Measurements from ENCODE around the gene FBXW2.
A peak's percentile ranks its signal among the peaks of the same experiment; 100 is the strongest.

FBXW2 gene

DNA sequence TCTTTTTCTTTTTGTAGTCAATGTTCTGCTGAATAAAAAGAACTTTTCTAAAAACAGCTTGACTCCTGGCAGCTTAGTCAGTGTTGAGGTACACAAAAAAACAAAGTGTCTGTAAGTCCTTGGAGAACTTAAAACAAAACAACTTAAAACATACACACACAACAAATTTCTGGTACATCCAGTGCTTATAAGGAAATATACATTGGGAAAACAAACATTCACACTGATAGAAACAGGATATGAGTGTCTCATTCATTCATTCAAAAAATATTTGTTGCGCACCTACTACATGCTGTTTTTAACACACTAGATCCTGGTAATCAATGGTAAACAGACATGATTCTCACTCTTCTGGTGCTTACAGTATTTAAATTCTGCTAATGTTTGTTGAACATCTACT lies 51.5 kb downstream of the FBXW2 start:
- no peak for DNase-seq

DNA sequence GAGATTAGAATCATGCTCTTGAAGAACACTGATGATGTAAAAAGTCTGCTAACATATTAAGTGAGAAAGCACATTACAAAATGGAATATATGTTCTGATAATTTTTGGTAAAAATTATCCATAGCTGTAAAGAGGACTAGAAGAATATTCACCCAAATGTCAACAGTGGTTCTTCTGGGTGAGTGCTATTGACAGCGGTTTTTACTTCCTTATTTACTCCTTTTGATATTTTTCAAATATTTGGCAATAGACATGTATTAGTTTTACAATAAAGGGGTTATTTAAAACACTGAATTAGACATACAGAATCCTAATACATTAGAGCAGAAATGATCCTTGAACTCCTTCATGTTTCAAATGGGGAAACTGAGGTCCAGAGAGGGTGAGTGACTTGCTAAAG lies 52.0 kb downstream of the FBXW2 start:
- DNase-seq = no peak

DNA sequence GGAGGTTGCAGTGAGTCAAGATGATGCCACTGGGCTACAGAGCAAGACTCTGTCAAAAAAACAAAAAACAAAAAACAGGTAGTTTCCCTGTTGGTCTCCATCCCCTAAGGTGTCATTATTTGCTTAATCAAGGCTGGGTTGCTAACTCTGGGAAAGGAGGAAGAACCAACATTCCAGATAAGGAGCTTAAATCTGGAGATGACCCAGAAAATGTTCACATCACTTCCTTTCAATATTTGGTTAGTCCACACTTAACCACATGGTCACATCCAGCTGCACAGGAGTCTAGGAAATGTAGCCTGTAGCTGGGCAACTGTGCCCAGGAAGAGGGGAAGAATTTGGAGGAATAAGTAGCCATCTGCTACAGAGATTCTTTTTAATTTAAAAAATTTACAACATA lies 53.1 kb downstream of the FBXW2 start:
- DNase-seq = no peak

DNA sequence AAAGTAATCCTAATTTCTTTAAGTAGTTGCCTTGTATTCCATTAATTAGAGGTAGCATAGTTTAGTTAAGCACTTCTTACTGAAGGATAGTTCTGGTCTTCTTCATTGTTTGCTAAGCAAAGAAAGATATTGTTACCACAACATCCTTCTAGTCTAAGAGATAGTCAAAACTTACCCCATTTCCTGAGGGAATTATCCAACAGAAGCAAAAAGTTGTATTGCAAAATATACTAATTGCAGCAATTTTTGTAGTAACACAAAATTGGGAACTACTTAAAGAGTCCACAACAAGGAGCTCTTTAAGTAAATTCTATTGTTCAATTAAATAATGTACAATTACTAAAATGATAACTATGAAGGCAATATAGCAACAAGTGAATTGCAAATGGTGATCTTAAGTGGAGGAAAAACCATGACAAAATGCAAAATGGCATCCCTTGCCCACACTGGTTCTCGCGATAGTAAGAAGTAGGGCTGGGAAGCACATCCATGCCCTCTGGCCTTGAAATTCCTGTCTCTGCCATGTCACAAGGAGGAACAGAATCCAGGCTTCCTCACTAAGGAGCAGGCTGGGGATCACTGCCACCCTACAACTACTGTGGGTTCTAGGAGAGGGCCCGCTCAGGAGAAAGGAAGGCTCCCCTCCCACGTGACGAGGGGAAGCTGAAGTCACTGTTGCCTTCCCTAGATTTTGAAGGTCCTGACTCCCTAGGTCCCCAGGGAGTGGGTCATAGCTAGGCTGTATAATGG lies 55.6 kb downstream of the FBXW2 start:
- no peak for DNase-seq

DNA sequence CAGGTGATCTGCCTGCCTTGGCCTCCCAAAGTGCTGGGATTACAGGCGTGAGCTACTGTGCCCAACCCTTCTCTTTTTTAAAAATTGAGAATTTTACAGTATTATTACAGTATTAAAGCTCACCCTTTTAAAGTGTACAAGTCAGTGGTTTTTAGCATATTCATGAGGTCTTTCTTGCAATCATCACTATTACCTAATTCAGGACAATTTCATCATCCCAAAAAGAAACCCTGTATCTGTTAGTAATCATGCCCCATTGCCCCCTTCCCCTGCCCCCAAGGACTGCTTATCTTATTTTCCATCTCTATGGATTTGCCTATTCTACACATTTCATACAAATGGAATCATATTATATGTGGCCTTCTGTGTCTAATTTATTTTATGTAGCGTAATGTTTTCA lies 56.3 kb downstream of the FBXW2 start:
- no peak for DNase-seq

DNA sequence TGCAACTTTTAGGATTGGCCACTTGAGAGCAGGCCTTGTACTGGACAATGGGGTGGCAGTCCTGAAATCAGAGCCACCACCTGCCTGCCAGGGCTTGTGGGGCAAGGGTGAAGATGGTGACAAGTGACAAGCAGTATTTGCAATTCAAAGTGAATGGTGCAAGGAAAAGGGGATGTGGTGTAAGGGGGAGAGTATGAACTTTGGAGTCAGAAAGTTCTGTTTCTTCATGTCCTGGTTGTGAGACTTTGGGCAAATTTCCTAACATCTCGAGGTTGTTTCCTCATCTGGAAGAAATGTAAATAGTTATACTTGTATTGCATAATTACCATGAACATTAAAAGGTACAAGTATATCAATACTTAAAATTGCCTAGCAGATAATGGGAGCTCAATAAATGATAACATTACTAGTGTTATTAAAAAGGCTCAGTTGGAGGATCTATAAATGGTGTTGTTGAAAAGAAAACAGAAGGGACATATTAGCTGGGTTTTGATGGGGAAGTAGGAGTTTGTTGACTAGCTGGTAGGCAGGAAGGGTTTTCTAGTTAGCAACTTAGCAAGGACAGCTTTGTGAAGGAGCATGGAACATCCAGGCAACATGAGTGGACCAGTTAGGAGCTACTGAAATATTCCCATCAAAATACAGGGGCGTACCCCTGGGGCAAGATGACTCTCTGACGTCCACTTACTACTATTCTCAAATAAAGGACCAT lies 57.6 kb downstream of the FBXW2 start:
- no peak for DNase-seq

DNA sequence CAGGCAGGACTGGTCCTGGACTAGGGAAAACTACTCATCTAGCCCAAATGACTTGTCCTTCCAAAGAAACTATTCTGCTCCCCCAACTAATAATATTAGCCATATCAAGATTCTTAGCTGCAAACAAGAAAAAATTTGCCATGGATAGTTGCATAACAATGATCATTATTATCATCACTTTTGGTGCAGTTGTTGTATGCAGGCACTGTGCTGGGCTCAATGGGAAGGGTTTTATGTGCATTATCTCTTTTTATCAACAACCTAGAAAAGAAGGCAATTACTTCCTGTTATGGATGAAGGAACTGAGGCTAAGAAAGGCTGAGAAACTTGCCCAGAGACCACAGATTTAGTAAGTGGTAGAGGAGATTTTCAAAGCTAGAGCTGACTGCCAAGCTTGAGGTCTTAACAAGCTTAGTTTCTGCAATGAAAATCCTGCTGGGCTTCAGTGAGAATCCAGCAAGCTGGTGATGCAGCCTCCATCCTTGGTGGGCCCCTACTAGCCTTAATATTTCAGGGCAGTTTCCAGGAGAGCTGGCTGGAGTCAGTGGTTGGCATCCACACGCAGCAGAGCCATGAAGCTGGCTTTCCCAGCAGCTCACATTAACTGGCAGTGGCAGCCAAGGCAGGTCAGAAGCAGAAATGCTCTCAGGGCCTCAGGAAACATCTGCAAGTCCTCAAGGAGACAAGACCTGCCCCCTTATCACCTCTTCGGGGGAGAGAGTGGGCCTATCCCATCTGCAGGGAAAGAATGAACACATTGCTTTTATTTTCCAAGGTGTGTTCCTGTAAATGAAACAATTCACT lies 58.4 kb downstream of the FBXW2 start:
- DNase-seq = peak; percentile 51

DNA sequence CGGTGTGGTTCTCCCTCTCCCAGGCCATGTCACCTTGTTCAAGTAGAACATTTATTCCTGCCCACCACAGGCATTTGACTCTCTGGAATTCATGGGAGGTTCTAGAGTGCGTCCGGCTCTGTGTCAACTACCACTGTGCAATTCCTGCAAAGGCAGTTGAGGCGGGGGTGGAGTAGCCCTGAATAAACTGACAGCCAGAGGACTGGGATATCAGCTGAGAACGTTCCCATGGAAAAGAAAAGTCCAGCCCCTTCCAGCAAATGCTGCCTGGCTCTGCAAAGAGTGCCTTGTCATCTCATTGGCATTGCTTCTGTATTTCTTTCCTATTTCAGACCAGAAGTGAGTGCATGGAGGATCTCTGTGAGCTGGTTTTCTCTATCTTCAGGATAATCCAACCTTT lies 60.0 kb downstream of the FBXW2 start:
- DNase-seq = no peak

DNA sequence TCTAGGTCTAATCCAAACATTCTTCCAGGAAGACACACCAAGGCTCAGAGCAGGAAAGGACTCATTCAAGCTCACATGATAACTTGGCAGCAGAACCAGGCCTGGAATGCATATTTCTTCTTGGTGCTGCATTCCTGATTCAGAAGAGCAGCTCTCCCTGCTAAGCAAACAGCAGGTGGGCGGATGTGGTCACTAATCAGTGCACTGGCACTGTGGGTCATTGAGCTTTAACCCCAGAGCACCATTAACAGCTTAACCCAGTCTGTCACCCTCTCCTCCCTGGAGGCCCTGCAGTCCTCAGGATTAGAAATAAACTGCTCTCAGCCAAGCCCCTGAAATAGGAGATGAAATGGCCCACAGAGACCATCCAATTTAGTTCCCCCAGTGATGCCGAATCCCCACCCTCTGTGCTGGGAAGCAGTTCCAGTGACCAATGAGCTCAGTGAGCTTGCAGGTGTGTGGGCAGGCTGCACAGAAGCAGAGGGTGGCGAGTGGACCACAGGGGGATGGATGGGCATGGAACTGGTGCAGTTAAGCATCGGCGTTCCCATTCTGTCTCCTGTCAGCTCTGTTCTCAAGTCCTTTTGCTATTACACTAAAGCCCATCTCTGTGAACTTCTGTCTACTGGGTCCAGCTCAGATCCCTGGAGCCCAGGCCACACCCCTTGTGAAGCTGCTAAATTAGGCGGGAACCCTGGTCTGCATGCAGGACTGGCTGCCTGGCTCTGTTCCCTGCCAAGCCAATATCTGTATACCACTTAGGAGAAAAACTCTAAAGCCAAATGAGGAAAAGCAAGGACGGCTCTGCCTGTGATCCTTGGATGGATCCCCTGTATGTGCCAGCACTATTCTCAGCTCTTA lies 62.3 kb downstream of the FBXW2 start:
- DNase-seq = no peak

DNA sequence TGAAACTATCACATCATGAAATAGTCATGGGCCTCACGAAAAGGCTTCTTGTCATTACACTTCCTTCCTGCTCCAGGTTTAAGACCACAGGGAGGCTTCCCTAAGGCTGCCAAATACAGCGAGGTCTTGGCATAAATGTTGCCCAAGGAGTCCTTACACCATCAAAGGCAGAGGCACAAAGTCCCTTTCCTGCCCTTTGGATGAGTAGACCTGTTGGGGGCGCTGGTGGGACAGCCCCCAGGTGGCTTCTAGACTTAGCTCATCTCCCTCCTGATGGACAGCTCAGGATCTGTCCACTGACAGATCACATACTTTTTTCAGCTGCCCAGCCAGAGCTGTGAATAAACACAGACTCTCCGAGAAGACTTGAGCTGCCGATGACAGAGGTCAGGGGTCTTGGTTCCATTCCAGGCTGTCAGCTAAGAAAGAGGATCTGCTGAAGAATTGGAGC lies 63.4 kb downstream of the FBXW2 start:
- DNase-seq = no peak

DNA sequence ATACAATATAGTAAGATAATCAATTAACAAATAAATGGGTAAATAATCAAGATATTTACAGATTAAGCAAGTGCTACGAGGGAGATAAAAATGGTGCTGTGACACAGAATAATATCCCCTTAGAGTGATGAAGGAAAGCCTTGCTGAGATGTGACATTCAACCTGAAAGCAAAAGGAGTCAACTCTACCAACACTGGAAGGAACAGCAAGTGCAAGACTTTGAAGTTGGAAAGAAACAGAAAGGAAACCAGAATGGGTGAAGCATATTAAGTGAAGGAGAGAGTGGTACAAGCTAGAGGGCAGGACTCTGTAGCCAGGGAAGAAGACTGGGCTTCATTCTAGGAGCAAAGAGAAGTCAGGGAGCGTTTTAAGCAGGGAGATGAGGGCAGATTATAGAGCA lies 66.7 kb downstream of the FBXW2 start:
- no peak for DNase-seq

DNA sequence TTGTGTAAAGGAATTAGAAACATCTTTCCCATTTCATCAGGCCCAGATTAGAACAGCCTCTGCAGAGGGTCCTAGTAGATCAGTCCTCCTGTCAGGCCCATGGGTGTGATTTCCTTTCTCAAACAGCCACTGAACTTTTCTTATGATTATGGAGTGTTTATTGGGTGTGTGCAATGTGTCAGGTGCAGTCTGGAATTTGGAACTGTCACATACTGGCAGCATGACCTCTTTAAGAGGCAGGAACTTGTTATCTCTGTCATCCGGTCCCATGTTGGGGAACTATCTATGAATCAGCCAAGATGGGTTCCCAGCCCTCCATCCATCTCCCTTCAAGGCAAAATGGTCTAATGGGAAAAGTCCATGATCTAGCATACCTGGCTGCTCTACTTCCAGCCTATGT lies 67.3 kb downstream of the FBXW2 start:
- no peak for DNase-seq

DNA sequence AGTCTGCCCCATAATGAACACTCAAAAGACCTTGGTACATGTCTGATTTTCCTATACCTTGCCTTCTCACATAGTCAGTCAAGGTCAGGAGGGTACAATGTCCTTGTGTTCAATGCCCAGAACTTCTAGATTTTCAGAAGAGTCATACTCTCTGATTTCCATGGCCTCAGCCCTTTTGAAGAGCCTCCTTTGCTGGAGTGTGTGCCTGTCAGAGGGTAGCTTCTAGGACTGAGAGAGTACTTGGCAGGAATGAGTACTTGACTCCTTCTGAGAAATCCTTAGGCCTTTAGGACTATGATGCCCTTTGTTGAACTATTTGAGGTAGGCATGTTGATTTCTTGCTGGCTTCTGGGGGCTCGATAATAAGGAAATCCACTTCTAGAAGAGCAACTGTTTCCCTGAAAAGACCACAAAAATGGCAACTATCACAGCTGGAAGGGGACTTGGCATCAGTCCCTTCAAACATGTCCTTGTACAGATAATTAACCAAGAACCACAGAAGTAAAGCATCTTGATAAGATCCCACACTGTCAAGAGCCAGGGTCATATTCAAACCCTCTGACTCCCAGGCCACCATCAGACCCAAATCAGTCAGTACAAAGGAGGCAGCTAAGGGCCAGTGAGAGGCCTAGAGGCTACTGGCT lies 68.3 kb downstream of the FBXW2 start:
- no peak for DNase-seq

DNA sequence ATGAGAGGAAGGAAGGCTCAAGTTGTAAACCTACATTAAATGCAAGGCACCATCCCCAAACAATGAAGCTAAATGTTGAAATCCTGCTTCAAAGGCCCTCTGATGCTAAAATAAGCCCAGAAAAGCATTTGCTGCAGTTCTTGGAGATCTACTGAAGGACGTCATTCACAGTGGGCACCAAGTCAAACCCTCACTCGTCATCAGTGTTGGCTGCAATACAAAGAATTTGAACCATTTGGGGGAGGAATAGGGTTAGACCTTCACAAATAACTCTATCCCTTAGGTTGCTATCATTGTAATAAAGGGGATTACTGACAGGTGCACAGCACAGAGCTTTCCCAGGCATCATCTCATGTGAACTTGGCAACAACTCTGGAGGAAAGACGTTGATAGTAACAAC lies 69.7 kb downstream of the FBXW2 start:
- DNase-seq = no peak

DNA sequence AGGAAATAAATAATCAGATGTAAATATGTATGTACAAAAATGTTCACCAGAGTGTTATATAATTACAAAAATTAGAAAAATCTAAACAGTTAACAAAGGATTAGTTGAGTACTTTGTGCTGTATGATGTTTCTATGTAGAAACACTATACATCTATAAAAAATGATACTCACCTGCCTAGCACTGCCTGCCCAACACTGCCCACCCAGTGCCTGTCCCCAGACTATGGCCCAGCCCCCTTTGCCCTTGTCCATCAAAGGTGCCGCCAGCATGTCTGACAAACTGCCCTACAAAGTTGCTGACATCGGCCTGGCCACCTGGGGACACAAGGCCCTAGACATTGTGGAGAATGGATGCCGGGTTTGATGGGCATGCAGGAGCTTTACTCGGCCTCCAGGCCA lies 72.8 kb downstream of the FBXW2 start:
- no peak for DNase-seq

DNA sequence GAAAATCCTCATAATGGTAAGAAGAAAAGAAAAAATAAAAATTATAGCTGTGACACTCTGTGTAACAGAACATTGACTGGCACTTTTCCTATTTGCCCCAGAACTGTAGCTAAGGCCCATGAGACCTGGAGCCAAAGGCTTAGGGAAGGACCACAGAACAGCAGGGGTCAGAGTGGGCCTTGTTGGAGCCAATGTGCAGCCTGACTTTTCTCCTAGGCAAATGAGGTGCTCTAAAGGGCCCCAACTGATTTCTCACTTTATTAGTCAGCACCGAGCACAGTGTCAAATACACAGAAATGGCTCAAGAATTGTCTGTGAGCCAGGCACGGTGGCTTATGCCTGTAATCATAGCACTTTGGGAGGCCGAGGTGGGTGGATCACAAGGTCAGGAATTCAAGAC lies 74.9 kb downstream of the FBXW2 start:
- no peak for DNase-seq

DNA sequence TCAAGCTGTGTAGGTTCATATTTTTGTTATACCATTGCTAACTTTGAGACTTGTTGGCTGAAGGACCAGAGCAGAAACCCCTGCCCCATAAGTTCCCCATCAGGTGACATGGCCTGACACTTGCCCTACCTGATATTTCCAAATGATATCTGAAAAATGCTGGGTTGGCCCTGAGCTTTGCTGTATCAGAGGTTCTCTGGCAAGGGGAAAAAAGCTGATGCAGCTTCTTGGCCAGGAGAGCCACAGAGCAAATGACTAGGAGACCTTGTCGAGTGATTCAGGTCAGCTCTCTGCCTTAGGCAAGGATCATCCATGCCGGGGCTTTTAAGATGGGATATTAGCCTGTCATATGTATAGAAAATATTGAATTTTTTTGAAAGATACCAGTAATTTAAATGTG lies 76.0 kb downstream of the FBXW2 start:
- no peak for DNase-seq

DNA sequence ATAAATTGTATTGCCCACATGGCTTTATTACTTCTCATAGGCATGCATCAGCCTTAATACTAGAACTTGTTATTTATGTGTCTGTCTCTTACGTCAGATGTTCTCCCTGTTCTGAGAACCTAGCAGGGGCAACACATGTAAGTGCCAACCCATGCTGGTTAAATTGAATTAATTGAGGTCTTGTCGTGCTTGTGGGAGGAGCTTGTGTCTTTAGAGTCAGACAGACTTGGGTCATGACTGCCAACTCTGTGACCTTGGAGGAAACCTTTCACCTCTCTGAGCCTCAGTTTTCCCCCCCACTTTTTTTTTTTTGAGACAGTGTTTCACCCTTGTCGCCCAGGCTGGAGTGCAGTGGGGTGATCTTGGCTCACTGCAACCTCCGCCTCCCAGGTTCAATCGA lies 76.7 kb downstream of the FBXW2 start:
- DNase-seq = no peak

DNA sequence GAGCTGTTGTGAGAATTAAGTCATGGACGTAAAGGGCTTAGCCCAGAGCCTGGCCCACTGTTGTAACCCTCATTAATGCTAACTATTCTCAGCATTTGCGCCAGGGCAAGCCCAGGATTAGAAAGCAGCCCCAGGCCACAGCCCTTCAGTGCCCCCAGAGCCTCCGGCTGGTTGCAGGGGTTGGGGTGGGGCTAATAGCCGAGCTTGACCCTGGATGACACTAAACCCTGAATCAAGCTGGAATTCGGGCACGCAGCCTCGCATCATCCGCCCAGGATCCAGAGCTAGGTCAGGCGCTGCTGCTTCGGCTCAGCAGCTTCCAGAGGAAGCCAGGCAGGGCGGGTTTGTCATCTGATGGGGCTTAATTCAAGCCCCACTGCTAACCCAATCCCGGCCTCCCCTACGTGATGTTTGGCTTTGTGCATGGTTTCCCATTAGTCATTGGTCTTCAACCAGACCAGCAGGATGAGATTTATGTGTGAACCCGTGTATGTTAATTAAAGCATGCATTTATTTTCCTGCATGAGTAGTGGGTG lies 77.8 kb downstream of the FBXW2 start:
- DNase-seq = no peak

DNA sequence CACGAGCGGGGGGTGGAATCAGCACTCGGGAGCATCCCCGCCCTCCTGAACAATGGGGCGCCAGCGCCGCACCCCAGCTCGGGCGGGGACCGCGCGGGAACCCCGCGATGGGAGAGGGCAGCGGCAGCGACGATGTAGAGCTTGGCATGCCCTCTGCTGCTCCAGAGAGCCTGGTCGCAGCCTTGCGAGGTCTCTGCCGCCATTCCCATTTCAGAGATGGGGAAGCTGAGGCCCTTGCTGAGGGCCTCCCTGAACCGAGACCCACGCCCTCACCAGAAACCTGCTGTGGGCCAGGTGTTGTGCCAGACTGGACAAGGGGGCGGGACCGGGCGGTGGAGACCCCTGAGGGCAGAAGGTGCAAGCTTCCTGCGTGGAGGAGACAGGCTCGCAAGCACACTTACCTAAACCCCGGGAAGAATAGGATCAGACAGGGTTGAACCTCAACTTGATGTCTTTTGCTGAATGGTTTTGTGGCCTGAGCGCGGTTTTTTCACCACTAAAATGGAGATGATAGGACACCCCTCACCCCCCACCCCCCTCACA lies 78.3 kb downstream of the FBXW2 start:
- DNase-seq = peak; percentile 52

DNA sequence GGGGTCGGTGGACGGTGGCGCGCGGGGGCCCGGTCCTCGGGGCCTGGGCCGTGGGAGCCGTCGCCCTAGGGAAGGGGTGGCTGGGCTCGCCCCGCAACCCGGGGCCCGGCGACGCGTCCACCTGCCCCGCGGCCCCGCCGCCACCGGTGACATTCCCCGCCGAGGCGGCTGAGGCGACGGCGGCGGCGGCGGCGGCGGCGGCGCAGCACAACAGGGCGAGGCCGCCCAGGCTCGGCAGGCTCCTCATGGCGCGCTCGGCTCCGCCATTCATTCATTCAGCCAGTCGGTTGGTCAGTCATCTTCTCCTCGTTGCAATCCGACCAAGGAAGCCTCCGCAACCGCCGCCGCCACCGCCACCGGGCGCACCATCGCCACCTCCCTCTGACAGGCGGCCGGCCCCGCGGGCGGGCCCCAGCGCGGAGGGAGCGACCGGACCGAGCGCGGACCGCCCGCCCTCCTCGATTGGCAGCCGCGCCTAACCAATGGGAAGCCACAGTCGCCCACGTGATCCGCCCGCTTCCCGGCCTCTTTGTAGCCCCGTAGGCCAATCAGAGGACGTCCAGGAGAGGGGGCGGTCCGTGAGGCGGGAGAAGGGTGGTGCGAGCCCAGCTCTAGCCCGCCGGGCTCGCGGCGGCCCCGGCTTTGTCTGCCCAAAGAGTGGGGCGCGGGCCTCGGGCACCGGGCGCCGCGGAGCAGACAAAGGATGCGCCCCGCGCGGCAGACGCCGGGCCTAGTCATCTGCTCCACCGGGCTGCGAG lies 78.9 kb downstream of the FBXW2 start, which contains the start of gene MEGF9:
TSS of gene MEGF9 (minus strand) at position 383 of the 758 bp plus-strand sequence. CDS start at position 271, 112 bp downstream.
- peak; percentile 98 for DNase-seq

Measured in left hindlimb (tissue), 1 donor.